H9 (cell line): Measurements from ENCODE around the gene TGFBR1. TPM values are rescaled to one million over a fixed set of nuclear protein-coding genes. Genes with fewer than 3 reads are reported as not detected.

Experiments
- DNase-seq: peaks from one replicate; pipeline ENCODE4 v3.0.0-alpha.2; 2017
- H2AFZ ChIP-seq: one replicate; pipeline ENCODE4 v1.6.1; 2013; ENCODE audit warnings: mild to moderate bottlenecking, low read length, control low read depth, moderate library complexity
- H2AK5ac ChIP-seq: 2 replicates; pipeline ENCODE4 v1.6.1; 2013; ENCODE audit warnings: low read length, control low read depth, mixed read lengths; ENCODE audit not compliant: insufficient read length
- H2BK120ac ChIP-seq: one replicate; pipeline ENCODE4 v1.6.1; 2013; ENCODE audit warnings: low read depth, mild to moderate bottlenecking, low read length, control low read depth, inconsistent platforms; ENCODE audit not compliant: poor library complexity, severe bottlenecking
- H2BK12ac ChIP-seq: 2 replicates; pipeline ENCODE4 v1.6.1; 2013; ENCODE audit warnings: low read length, control low read depth, mixed read lengths, low read depth; ENCODE audit not compliant: insufficient read length
- H2BK15ac ChIP-seq: 2 replicates; pipeline ENCODE4 v1.6.1; 2013; ENCODE audit warnings: low read depth, low read length, control low read depth
- H2BK20ac ChIP-seq: one replicate; pipeline ENCODE4 v1.6.1; 2013; ENCODE audit warnings: low read depth, mild to moderate bottlenecking, low read length, control low read depth, inconsistent platforms; ENCODE audit not compliant: poor library complexity, severe bottlenecking
- H2BK5ac ChIP-seq: 2 replicates; pipeline ENCODE4 v1.6.1; 2013; ENCODE audit warnings: low read length, control low read depth, mixed read lengths; ENCODE audit not compliant: insufficient read length
- H3K14ac ChIP-seq: 2 replicates; pipeline ENCODE4 v1.6.1; 2013; ENCODE audit warnings: low read length, control low read depth; ENCODE audit not compliant: insufficient read depth
- H3K18ac ChIP-seq: 2 replicates; pipeline ENCODE4 v1.6.1; 2013; ENCODE audit warnings: low read depth, mild to moderate bottlenecking, mixed read lengths, low read length, control low read depth; ENCODE audit not compliant: insufficient read length
- H3K23ac ChIP-seq: 2 replicates; pipeline ENCODE4 v1.6.1; 2013; ENCODE audit warnings: low read length, control low read depth, mixed read lengths, low read depth; ENCODE audit not compliant: insufficient read length
- H3K23me2 ChIP-seq: 2 replicates; pipeline ENCODE4 v1.6.1; 2013; ENCODE audit warnings: low read depth, mild to moderate bottlenecking, mixed read lengths, low read length, control low read depth; ENCODE audit not compliant: insufficient read length, poor library complexity, severe bottlenecking
- H3K27ac ChIP-seq: 2 replicates; pipeline ENCODE4 v1.5.1; 2013; ENCODE audit warnings: low read length, control low read depth, mixed read lengths, low read depth; ENCODE audit not compliant: insufficient read length
- H3K27me3 ChIP-seq: 2 replicates; pipeline ENCODE4 v1.6.1; 2013; ENCODE audit warnings: low read length, control low read depth, inconsistent platforms; ENCODE audit not compliant: insufficient read depth
- H3K4ac ChIP-seq: 2 replicates; pipeline ENCODE4 v1.6.1; 2013; ENCODE audit warnings: low read depth, mild to moderate bottlenecking, control low read depth, inconsistent platforms, low read length, moderate library complexity
- H3K4me1 ChIP-seq: 2 replicates; pipeline ENCODE4 v1.6.1; 2013; ENCODE audit warnings: low read length, control low read depth, inconsistent platforms; ENCODE audit not compliant: insufficient read depth
- H3K4me2 ChIP-seq: 2 replicates; pipeline ENCODE4 v1.6.1; 2013; ENCODE audit warnings: low read length, control low read depth, mixed read lengths; ENCODE audit not compliant: insufficient read length, insufficient read depth
- H3K56ac ChIP-seq: 2 replicates; pipeline ENCODE4 v1.6.1; 2013; ENCODE audit warnings: low read depth, mild to moderate bottlenecking, mixed read lengths, low read length, control low read depth; ENCODE audit not compliant: insufficient read length
- H3K79me1 ChIP-seq: 2 replicates; pipeline ENCODE4 v1.6.1; 2013; ENCODE audit warnings: low read depth, mild to moderate bottlenecking, moderate library complexity, low read length, control low read depth, inconsistent platforms; ENCODE audit not compliant: insufficient read depth, poor library complexity, severe bottlenecking
- H3K79me2 ChIP-seq: 2 replicates; pipeline ENCODE4 v1.6.1; 2013; ENCODE audit warnings: low read length, control low read depth, inconsistent platforms; ENCODE audit not compliant: insufficient read depth
- H3K9ac ChIP-seq: 2 replicates; pipeline ENCODE4 v1.6.1; 2013; ENCODE audit warnings: low read length, control low read depth, mixed read lengths; ENCODE audit not compliant: insufficient read length; ENCODE audit errors: extremely low read depth
- H3K9me3 ChIP-seq: one replicate; pipeline ENCODE4 v1.6.1; 2013; ENCODE audit warnings: low read depth, low read length, inconsistent platforms; ENCODE audit not compliant: control insufficient read depth
- H3T11ph ChIP-seq: one replicate; pipeline ENCODE4 v1.6.1; 2013; ENCODE audit warnings: mild to moderate bottlenecking, low read length, control low read depth, inconsistent platforms
- H4K20me1 ChIP-seq: one replicate; pipeline ENCODE4 v1.6.1; 2013; ENCODE audit not compliant: control insufficient read depth, insufficient read length, insufficient read depth
- H4K5ac ChIP-seq: 2 replicates; pipeline ENCODE4 v1.6.1; 2013; ENCODE audit warnings: low read depth, mild to moderate bottlenecking, mixed read lengths, low read length, control low read depth; ENCODE audit not compliant: insufficient read length
- H4K8ac ChIP-seq: replicated peaks from 2 replicates; pipeline ENCODE4 v1.6.1; 2013; ENCODE audit warnings: low read length, control low read depth, mixed read lengths, low read depth; ENCODE audit not compliant: insufficient read length
- H4K91ac ChIP-seq: 2 replicates; pipeline ENCODE4 v1.6.1; 2013; ENCODE audit warnings: low read depth, mild to moderate bottlenecking, moderate library complexity, mixed read lengths, low read length, control low read depth; ENCODE audit not compliant: insufficient read length
- H3K27ac Mint-ChIP-seq, 3 experiments: 2 replicates in 2 of 3; 3 replicates in 1 of 3; pipeline ENCODE4 v1.8.0; 2020 to 2021; ENCODE audit warnings: mixed read lengths in 3 of 3, mild to moderate bottlenecking in 1 of 3, moderate library complexity in 1 of 3
- H3K27me3 Mint-ChIP-seq: 2 replicates; pipeline ENCODE4 v1.8.0; 2021; ENCODE audit warnings: low read depth, mild to moderate bottlenecking, moderate library complexity, mixed read lengths
- H3K36me3 Mint-ChIP-seq, 3 experiments: 2 replicates in 2 of 3; 3 replicates in 1 of 3; pipeline ENCODE4 v1.8.0; 2020 to 2021; ENCODE audit warnings: low read depth in 3 of 3, mixed read lengths in 3 of 3; ENCODE audit not compliant: insufficient read depth in 1 of 3
- H3K4me1 Mint-ChIP-seq, 2 experiments: 2 replicates each; pipeline ENCODE4 v1.8.0; 2020; ENCODE audit warnings: mixed read lengths in 2 of 2
- H3K4me3 Mint-ChIP-seq, 2 experiments: 2 replicates in 1 of 2; 3 replicates in 1 of 2; pipeline ENCODE4 v1.8.0; 2020 to 2021; ENCODE audit warnings: mild to moderate bottlenecking in 2 of 2, mixed read lengths in 2 of 2, moderate library complexity in 1 of 2
- H3K9me3 Mint-ChIP-seq, 2 experiments: 2 replicates in 1 of 2; 3 replicates in 1 of 2; pipeline ENCODE4 v1.8.0; 2020; ENCODE audit warnings: mild to moderate bottlenecking in 2 of 2, mixed read lengths in 2 of 2, moderate library complexity in 1 of 2
- WGBS: extraction: QIAGEN DNeasy Blood & Tissue Kit; methylation state at CpG from one replicate; pipeline ENCODE4 v1.1.7; 2013; ENCODE audit warnings: missing lambda C conversion rate, low lambda C conversion rate, mixed read lengths; ENCODE audit not compliant: insufficient read length; ENCODE audit errors: extremely low coverage; 5-methylcytosine and 5-hydroxymethylcytosine counted together
- total RNA-seq: library from RNA; stranded (reverse); gene quantifications from 2 replicates; pipeline ENCODE4 v1.2.1, GENCODE V29; 2021
- TF ChIP-seq, protein P1 (sequence below): fragments of 200-600 bp; sonication (generic); conservative IDR thresholded peaks from 3 replicates; pipeline ENCODE4 v1.8.0; 2021; ENCODE audit warnings: antibody characterized with exemption, mild to moderate bottlenecking

TGFBR1 gene
- total RNA-seq, 1 experiment from 2014 or later: 59.3 TPM

DNA sequence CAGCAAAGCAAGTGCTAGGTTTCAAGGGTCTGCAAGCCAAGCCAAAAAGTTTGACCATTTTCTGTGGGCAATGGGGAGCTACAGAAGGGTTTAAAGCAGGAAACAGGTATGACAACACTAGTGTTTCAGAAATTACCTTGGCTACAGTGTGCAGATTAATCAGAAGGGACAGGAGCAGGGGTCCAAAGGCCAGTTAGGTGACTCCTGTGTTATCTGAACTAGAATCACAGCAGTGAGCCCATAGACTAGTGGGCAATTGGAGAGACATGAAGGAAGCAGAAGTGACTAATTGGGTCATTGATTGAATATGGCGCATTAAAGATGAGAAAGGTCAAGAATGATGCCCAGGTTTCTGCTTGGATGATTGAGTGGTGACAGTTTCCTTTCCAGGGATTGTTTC lies 41.4 kb upstream of the TGFBR1 start:
- Mint-ChIP-seq H3K27ac (no peak overlapping the region), H3K9me3 (no peaks in the 10 kb centered on the region), H3K27me3 (peaks cover 8% of the 10 kb centered on the region), H3K4me3 (no peak overlapping the region), H3K36me3 (no peaks in the 10 kb centered on the region), H3K4me1 (peaks cover 5 to 6% of the 10 kb centered on the region in 2 experiments; a peak in 2 of 4 replicates)
- Histone ChIP-seq H3K27ac (no peak overlapping the region), H3K14ac (no peak overlapping the region), H3K56ac (no peak overlapping the region), H4K20me1 (no peaks in the 10 kb centered on the region), H3K4me2 (no peak overlapping the region), H3K9ac (no peak overlapping the region), H3K79me2 (no peaks in the 10 kb centered on the region), H3K79me1 (no peaks in the 10 kb centered on the region), H2BK5ac (no peak overlapping the region), H2AFZ (no peak overlapping the region), H3T11ph (no peak overlapping the region), H4K8ac (no peak overlapping the region), H3K9me3 (no peaks in the 10 kb centered on the region), H2BK120ac (no peak overlapping the region), H3K4ac (no peak overlapping the region), H4K5ac (no peak overlapping the region), H2BK12ac (no peak overlapping the region), H2AK5ac (no peak overlapping the region), H3K27me3 (no peaks in the 10 kb centered on the region), H2BK15ac (no peak overlapping the region), H4K91ac (no peak overlapping the region), H3K4me1 (no peaks in the 10 kb centered on the region), H2BK20ac (no peak overlapping the region), H3K23ac (no peak overlapping the region), H3K23me2 (no peaks in the 10 kb centered on the region), H3K18ac (no peak overlapping the region)
- WGBS: no CpG with 5 or more reads among the region's 1 CpG
- no peak for DNase-seq
- TF ChIP-seq, protein P1, sequence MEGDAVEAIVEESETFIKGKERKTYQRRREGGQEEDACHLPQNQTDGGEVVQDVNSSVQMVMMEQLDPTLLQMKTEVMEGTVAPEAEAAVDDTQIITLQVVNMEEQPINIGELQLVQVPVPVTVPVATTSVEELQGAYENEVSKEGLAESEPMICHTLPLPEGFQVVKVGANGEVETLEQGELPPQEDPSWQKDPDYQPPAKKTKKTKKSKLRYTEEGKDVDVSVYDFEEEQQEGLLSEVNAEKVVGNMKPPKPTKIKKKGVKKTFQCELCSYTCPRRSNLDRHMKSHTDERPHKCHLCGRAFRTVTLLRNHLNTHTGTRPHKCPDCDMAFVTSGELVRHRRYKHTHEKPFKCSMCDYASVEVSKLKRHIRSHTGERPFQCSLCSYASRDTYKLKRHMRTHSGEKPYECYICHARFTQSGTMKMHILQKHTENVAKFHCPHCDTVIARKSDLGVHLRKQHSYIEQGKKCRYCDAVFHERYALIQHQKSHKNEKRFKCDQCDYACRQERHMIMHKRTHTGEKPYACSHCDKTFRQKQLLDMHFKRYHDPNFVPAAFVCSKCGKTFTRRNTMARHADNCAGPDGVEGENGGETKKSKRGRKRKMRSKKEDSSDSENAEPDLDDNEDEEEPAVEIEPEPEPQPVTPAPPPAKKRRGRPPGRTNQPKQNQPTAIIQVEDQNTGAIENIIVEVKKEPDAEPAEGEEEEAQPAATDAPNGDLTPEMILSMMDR: no peak
